ENCODE data around the gene PAX7. TPM values are rescaled to one million over a fixed set of nuclear protein-coding genes. Genes with fewer than 3 reads are reported as not detected.

Gene PAX7
- total RNA-seq, result not detected in 2 replicates

GRCh38 chr1:18630511-18631495 lies at the start of gene PAX7:
Gene PAX7, plus strand, starts transcription at chr1:18630846. Its CDS starts 758 bp downstream, at chr1:18631604.

Other genes with a start within 250 kb of the PAX7 start
- gene KLHDC7A, start 149.9 kb upstream of the PAX7 start, total RNA-seq, result not detected in 2 replicates
- gene TAS1R2, start 228.8 kb downstream of the PAX7 start, total RNA-seq, result not detected in 2 replicates

All from uterine smooth muscle cell (primary cell).